PFSK-1 (cell line): ENCODE data around the gene TNFRSF1B.

ENCODE experiments used
- FOXP2 ChIP-seq: optimal IDR thresholded peaks from 2 replicates; pipeline ENCODE3; 2011; ENCODE audit warnings: borderline replicate concordance, control low read depth, inconsistent platforms; ENCODE audit not compliant: insufficient read depth; ENCODE audit errors: extremely low read length, extremely low read depth
- POLR2AphosphoS5 ChIP-seq: IDR thresholded peaks from 2 replicates; pipeline ENCODE4 v1.6.1; 2012; ENCODE audit warnings: low read depth, mild to moderate bottlenecking, control low read depth, low read length, moderate library complexity
- SIN3A ChIP-seq: IDR thresholded peaks from 2 replicates; pipeline ENCODE4 v1.6.1; 2012; ENCODE audit warnings: mild to moderate bottlenecking, low read length, moderate library complexity, borderline replicate concordance; ENCODE audit not compliant: insufficient read depth
- TAF1 ChIP-seq: IDR thresholded peaks from 2 replicates; pipeline ENCODE4 v1.6.1; 2012; ENCODE audit warnings: low read length, control low read depth, borderline replicate concordance; ENCODE audit not compliant: insufficient read depth
- TF ChIP-seq, protein P1 (sequence below), 2 experiments: IDR thresholded peaks; 2 replicates each; pipeline versions ENCODE4 v1.6.1 to v1.8.0; 2011 to 2012; ENCODE audit warnings: low read depth in 2 of 2, low read length in 2 of 2, control low read depth in 1 of 2, inconsistent platforms in 1 of 2, mild to moderate bottlenecking in 1 of 2, moderate library complexity in 1 of 2; ENCODE audit not compliant: insufficient read depth in 1 of 2

The TNFRSF1B gene

GRCh38 chr1:12219800-12220199 is 53.0 kb downstream of the TNFRSF1B start:
- TF ChIP-seq SIN3A, result no peak
- TF ChIP-seq POLR2AphosphoS5, result no peak
- no peak for TF ChIP-seq TAF1
- TF ChIP-seq, protein P1, sequence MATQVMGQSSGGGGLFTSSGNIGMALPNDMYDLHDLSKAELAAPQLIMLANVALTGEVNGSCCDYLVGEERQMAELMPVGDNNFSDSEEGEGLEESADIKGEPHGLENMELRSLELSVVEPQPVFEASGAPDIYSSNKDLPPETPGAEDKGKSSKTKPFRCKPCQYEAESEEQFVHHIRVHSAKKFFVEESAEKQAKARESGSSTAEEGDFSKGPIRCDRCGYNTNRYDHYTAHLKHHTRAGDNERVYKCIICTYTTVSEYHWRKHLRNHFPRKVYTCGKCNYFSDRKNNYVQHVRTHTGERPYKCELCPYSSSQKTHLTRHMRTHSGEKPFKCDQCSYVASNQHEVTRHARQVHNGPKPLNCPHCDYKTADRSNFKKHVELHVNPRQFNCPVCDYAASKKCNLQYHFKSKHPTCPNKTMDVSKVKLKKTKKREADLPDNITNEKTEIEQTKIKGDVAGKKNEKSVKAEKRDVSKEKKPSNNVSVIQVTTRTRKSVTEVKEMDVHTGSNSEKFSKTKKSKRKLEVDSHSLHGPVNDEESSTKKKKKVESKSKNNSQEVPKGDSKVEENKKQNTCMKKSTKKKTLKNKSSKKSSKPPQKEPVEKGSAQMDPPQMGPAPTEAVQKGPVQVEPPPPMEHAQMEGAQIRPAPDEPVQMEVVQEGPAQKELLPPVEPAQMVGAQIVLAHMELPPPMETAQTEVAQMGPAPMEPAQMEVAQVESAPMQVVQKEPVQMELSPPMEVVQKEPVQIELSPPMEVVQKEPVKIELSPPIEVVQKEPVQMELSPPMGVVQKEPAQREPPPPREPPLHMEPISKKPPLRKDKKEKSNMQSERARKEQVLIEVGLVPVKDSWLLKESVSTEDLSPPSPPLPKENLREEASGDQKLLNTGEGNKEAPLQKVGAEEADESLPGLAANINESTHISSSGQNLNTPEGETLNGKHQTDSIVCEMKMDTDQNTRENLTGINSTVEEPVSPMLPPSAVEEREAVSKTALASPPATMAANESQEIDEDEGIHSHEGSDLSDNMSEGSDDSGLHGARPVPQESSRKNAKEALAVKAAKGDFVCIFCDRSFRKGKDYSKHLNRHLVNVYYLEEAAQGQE (IDR thresholded peaks at IDR 0.05; ENCODE audit: insufficient read depth in 1 of 2, low read depth in 2 of 2, low read length in 2 of 2), result no peak
- TF ChIP-seq FOXP2, result no peak

- TF ChIP-seq POLR2AphosphoS5, result no peak
- TF ChIP-seq, protein P1 (IDR thresholded peaks at IDR 0.05; ENCODE audit: insufficient read depth in 1 of 2, low read depth in 2 of 2, low read length in 2 of 2), result no peak
- TF ChIP-seq FOXP2, result no peak
- TF ChIP-seq SIN3A, result no peak
- no peak for TF ChIP-seq TAF1
Observed at GRCh38 chr1:12220890-12221289, 54.1 kb downstream of the TNFRSF1B start.

DNA sequence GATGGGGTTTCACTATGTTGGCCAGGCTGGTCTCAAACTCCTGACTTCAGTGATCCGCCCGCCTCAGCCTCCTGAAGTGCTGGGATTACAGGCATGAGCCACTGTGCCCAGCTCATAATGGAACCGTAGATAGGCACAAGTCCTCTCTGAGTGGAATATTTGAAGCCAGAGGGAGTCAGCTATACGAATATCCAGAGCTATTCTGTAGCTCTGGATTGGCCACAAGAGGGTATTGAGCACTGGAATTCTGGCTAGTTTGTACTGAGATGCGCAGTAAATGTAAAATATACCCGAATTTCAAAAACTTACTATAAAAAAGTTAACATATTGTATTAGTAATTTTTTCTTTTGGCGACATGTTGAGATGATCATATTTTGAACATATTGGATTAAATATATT is 62.2 kb downstream of the TNFRSF1B start:
- no peak for TF ChIP-seq POLR2AphosphoS5
- no peak for TF ChIP-seq TAF1
- TF ChIP-seq SIN3A, result no peak
- no peak for TF ChIP-seq FOXP2

- no peak for TF ChIP-seq SIN3A
- no peak for TF ChIP-seq TAF1
- TF ChIP-seq FOXP2, result no peak
- TF ChIP-seq, protein P1 (IDR thresholded peaks at IDR 0.05; ENCODE audit: insufficient read depth in 1 of 2, low read depth in 2 of 2, low read length in 2 of 2), result no peak
- no peak for TF ChIP-seq POLR2AphosphoS5
Observed at GRCh38 chr1:12229386-12229834, 62.6 kb downstream of the TNFRSF1B start.

GRCh38 chr1:12229835-12230548 is 63.2 kb downstream of the TNFRSF1B start, which contains the start of gene VPS13D:
TSS of gene VPS13D (plus strand) at chr1:12230030. CDS start at chr1:12234267, 4,237 bp downstream.
- TF ChIP-seq POLR2AphosphoS5 (no peak), FOXP2 (peak; percentile 55)

GRCh38 chr1:12230549-12231275 is 63.9 kb downstream of the TNFRSF1B start:
- TF ChIP-seq FOXP2, result no peak
- TF ChIP-seq TAF1, result no peak
- TF ChIP-seq, protein P1 (IDR thresholded peaks at IDR 0.05; ENCODE audit: insufficient read depth in 1 of 2, low read depth in 2 of 2, low read length in 2 of 2), result no peak
- no peak for TF ChIP-seq POLR2AphosphoS5
- no peak for TF ChIP-seq SIN3A
